DND-41 (cell line): ENCODE results near the gene HMHB1.

Experiments
- ATAC-seq: fragments of 200-7000 bp; cut with Tn5 transposase; 3 replicates; pipeline ENCODE4 v1.9.1; 2021; ENCODE audit warnings: low read depth; ENCODE audit not compliant: insufficient read depth
- DNase-seq: peaks from one replicate; pipeline ENCODE4 v3.0.0-alpha.2; 2020
- H2AFZ ChIP-seq: 2 replicates; pipeline ENCODE4 v1.6.0; 2012; ENCODE audit warnings: low read depth, low read length
- H3K27ac ChIP-seq: 2 replicates; pipeline ENCODE4 v1.5.1; 2012; ENCODE audit warnings: low read length, inconsistent platforms
- H3K27me3 ChIP-seq: fragments of 200-600 bp; sonication (generic); 2 replicates; pipeline ENCODE4 v1.6.0; 2012; ENCODE audit warnings: low read length, mild to moderate bottlenecking, inconsistent platforms; ENCODE audit not compliant: insufficient read depth, poor library complexity
- H3K36me3 ChIP-seq: 2 replicates; pipeline ENCODE4 v1.5.1; 2012; ENCODE audit warnings: low read length, inconsistent platforms; ENCODE audit not compliant: insufficient read depth
- H3K4me1 ChIP-seq: 2 replicates; pipeline ENCODE4 v1.5.1; 2012; ENCODE audit warnings: mild to moderate bottlenecking, low read length; ENCODE audit not compliant: insufficient read depth
- H3K4me2 ChIP-seq: 2 replicates; pipeline ENCODE4 v1.6.0; 2012; ENCODE audit warnings: mild to moderate bottlenecking, moderate library complexity, low read length, inconsistent platforms; ENCODE audit not compliant: insufficient read depth
- H3K4me3 ChIP-seq, 2 experiments: fragments of 200-600 bp in 1 of 2; shearing (Covaris generic) in 1 of 2; 2 replicates each; pipeline ENCODE4 v1.5.1; 2012 to 2016; ENCODE audit warnings: inconsistent platforms in 2 of 2, low read length in 2 of 2, mild to moderate bottlenecking in 2 of 2, low read depth in 1 of 2, moderate library complexity in 1 of 2
- H3K79me2 ChIP-seq: 2 replicates; pipeline ENCODE4 v1.6.0; 2012; ENCODE audit warnings: low read length, inconsistent platforms; ENCODE audit not compliant: insufficient read depth
- H3K9ac ChIP-seq: 2 replicates; pipeline ENCODE4 v1.6.0; 2012; ENCODE audit warnings: low read depth, mild to moderate bottlenecking, inconsistent platforms, low read length, moderate library complexity
- H3K9me3 ChIP-seq: 2 replicates; pipeline ENCODE4 v1.5.1; 2012; ENCODE audit warnings: low read length, moderate library complexity, mild to moderate bottlenecking, inconsistent platforms; ENCODE audit not compliant: insufficient read depth, severe bottlenecking
- H4K20me1 ChIP-seq: 2 replicates; pipeline ENCODE4 v1.6.0; 2012; ENCODE audit warnings: low read length; ENCODE audit not compliant: insufficient read depth
- EZH2 ChIP-seq: IDR thresholded peaks from 3 replicates; pipeline ENCODE4 v1.6.1; 2012; ENCODE audit warnings: borderline replicate concordance, low read depth, mild to moderate bottlenecking, moderate library complexity, low read length, inconsistent platforms; ENCODE audit not compliant: severe bottlenecking
- TF ChIP-seq, protein P1 (sequence below): IDR thresholded peaks from 2 replicates; pipeline ENCODE4 v1.5.1; 2012; ENCODE audit warnings: borderline replicate concordance, low read length, moderate library complexity, mild to moderate bottlenecking; ENCODE audit not compliant: poor library complexity, severe bottlenecking; ENCODE audit errors: extremely low read depth

HMHB1 gene

GRCh38 chr5:143828710-143829109 is 16.7 kb downstream of the HMHB1 start:
- Histone ChIP-seq H3K27me3 (no peaks in the 10 kb centered on the region), H3K79me2 (peaks cover 3% of the 10 kb centered on the region; the same call in 1 of the 2 replicates), H4K20me1 (no peaks in the 10 kb centered on the region), H3K9me3 (no peaks in the 10 kb centered on the region), H3K4me2 (peak overlapping the region; percentile 33), H3K9ac (peak overlapping the region; percentile 10; the same call in 1 of the 2 replicates), H3K4me3 (no peak overlapping the region), H2AFZ (peak overlapping the region; percentile 59), H3K36me3 (no peaks in the 10 kb centered on the region), H3K27ac (peak overlapping the region; percentile 33), H3K4me1 (peaks cover 31% of the 10 kb centered on the region)
- ATAC-seq: peak; percentile 55
- DNase-seq: peak; percentile 29
- TF ChIP-seq, protein P1, sequence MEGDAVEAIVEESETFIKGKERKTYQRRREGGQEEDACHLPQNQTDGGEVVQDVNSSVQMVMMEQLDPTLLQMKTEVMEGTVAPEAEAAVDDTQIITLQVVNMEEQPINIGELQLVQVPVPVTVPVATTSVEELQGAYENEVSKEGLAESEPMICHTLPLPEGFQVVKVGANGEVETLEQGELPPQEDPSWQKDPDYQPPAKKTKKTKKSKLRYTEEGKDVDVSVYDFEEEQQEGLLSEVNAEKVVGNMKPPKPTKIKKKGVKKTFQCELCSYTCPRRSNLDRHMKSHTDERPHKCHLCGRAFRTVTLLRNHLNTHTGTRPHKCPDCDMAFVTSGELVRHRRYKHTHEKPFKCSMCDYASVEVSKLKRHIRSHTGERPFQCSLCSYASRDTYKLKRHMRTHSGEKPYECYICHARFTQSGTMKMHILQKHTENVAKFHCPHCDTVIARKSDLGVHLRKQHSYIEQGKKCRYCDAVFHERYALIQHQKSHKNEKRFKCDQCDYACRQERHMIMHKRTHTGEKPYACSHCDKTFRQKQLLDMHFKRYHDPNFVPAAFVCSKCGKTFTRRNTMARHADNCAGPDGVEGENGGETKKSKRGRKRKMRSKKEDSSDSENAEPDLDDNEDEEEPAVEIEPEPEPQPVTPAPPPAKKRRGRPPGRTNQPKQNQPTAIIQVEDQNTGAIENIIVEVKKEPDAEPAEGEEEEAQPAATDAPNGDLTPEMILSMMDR: no peak
- no peak for TF ChIP-seq EZH2

DNA sequence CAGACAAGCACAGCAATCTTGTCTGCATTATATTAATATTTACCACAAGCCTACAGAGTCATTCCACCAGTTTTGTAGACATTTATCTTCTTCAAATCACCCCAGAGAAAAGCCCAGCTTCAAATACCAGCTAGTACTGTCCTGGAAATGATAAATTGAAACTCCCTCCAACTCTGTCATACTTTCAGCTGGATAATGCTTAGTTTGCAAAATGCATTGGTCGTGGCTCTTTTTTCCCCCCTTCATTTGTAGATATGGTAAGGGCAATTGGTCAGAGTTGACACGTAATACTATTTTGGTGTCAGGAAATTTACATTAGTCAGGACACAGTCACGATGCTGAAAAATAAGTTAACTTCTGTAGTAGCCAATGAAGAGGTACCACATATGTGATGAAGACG is 21.2 kb downstream of the HMHB1 start:
- Histone ChIP-seq H3K36me3 (no peaks in the 10 kb centered on the region), H3K27ac (no peak overlapping the region), H2AFZ (no peak overlapping the region), H3K4me3 (no peak overlapping the region), H3K9me3 (no peaks in the 10 kb centered on the region), H3K79me2 (no peaks in the 10 kb centered on the region), H3K27me3 (no peaks in the 10 kb centered on the region), H4K20me1 (no peaks in the 10 kb centered on the region), H3K4me1 (peaks cover 18% of the 10 kb centered on the region), H3K4me2 (no peak overlapping the region), H3K9ac (no peak overlapping the region)
- ATAC-seq: no peak
- TF ChIP-seq EZH2: no peak
- TF ChIP-seq, protein P1: no peak
- no peak for DNase-seq

- H3K36me3 ChIP-seq: no peaks in the 10 kb centered on the region
- no peaks in the 10 kb centered on the region for H3K9me3 ChIP-seq
- H4K20me1 ChIP-seq: no peaks in the 10 kb centered on the region
- H3K27me3 ChIP-seq: no peaks in the 10 kb centered on the region
- no peak overlapping the region for H3K4me3 ChIP-seq
- H2AFZ ChIP-seq: no peak overlapping the region
- H3K79me2 ChIP-seq: no peaks in the 10 kb centered on the region
- DNase-seq (no peak), ATAC-seq (no peak)
- no peak overlapping the region for H3K9ac ChIP-seq
- H3K27ac ChIP-seq: no peak overlapping the region
- TF ChIP-seq, protein P1: no peak
- no peak for TF ChIP-seq EZH2
- H3K4me2 ChIP-seq: no peak overlapping the region
- peaks cover 8% of the 10 kb centered on the region for H3K4me1 ChIP-seq
Measured at GRCh38 chr5:143835251-143835650, 23.3 kb downstream of the HMHB1 start.
